ENCODE results near the gene RPUSD3. TPM values are rescaled to one million over a fixed set of nuclear protein-coding genes. Genes with fewer than 3 reads are reported as not detected.

RPUSD3 gene
- total and polyA plus RNA-seq, 9 of the 15 experiments (the other 6 are each of a cell fraction or from before 2014, with no cell fraction given): 13.8 to 99.0 (median 59.3) TPM

DNA sequence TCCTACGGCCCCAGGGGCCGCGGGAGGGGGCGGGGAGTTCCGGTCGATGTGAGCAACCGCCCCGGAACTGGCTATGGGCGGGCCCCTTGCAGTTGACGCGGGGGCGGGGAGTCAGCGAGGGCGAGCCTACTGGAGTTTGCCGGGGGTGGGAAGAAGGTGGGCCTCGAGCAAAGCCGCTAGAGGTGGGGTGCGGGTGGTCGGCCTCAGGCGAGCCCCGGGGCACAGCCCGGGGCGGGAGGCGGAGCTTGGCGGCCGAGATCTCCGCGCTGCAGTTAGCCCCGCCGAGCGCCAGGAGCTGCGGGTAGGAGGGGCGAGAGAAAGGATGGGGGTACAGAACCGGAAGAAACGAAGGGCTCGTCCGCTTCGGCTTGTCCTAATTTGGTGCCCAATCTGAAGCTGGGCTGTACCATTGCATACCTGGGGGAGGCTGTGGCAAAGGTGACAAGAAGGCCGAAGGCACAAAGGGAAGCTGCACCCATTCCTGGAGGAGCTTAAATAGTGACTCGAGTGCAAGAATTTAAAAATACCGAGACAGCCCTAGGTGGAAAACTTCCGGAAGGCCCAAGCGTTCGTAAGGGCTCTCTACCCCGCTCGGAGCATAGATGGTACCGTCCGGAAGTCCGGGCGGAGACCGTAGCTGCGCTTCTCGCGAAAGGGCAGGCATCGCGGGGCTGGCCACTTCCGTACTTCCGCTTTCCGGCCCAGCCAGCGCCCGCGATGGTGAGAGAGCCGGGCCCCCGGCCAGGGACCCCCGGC is 51.2 kb downstream of the RPUSD3 start, which contains the start of the genes ARPC4 and TADA3 (continued):
- TF ChIP-seq, protein P1, sequence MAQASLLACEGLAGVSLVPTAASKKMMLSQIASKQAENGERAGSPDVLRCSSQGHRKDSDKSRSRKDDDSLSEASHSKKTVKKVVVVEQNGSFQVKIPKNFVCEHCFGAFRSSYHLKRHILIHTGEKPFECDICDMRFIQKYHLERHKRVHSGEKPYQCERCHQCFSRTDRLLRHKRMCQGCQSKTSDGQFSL (CRISPR knock-in tag; IDR thresholded peaks at IDR 0.05): no peak
- TF ChIP-seq, protein P1 (tag; IDR thresholded peaks at IDR 0.05): no peak
- peak; percentile 29 for TF ChIP-seq BRD4 (IDR thresholded peaks at IDR 0.05)
- no peak for TF ChIP-seq ZNF324 (CRISPR knock-in tag; IDR thresholded peaks at IDR 0.05)
- TF ChIP-seq GABPB2 (CRISPR knock-in tag; conservative IDR thresholded peaks at IDR 0.05): no peak
- TF ChIP-seq MBD2 (IDR thresholded peaks at IDR 0.05; ENCODE audit: borderline replicate concordance, low read depth): peak; percentile 95; the same call in 1 of the 2 replicates
- TF ChIP-seq, protein P2, sequence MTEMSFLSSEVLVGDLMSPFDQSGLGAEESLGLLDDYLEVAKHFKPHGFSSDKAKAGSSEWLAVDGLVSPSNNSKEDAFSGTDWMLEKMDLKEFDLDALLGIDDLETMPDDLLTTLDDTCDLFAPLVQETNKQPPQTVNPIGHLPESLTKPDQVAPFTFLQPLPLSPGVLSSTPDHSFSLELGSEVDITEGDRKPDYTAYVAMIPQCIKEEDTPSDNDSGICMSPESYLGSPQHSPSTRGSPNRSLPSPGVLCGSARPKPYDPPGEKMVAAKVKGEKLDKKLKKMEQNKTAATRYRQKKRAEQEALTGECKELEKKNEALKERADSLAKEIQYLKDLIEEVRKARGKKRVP (CRISPR knock-in tag; IDR thresholded peaks at IDR 0.05): peak; percentile 11; the same call in 1 of the 2 replicates
- TF ChIP-seq, protein P3, sequence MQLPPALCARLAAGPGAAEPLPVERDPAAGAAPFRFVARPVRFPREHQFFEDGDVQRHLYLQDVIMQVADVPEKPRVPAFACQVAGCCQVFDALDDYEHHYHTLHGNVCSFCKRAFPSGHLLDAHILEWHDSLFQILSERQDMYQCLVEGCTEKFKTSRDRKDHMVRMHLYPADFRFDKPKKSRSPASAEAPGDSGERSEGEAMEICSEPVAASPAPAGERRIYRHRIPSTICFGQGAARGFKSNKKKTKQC (CRISPR knock-in tag; IDR thresholded peaks at IDR 0.05): no peak; the same call in 1 of the 2 replicates
- TF ChIP-seq CBFA2T3 (IDR thresholded peaks at IDR 0.05): 0 out of 2 replicates have a peak, but pooled peaks have one; percentile 9
- TF ChIP-seq FOS (IDR thresholded peaks at IDR 0.05; ENCODE audit: extremely low read depth, insufficient read length): no peak
- no peak for TF ChIP-seq IFI16 (CRISPR knock-in tag; IDR thresholded peaks at IDR 0.05)
- no peak for TF ChIP-seq EHMT2 (IDR thresholded peaks at IDR 0.05)
- no peak for TF ChIP-seq RFX5 (IDR thresholded peaks at IDR 0.05; ENCODE audit: low read depth, low read length)
- no peak for TF ChIP-seq CHCHD3 (CRISPR knock-in tag; IDR thresholded peaks at IDR 0.05)
- TF ChIP-seq, protein P4, sequence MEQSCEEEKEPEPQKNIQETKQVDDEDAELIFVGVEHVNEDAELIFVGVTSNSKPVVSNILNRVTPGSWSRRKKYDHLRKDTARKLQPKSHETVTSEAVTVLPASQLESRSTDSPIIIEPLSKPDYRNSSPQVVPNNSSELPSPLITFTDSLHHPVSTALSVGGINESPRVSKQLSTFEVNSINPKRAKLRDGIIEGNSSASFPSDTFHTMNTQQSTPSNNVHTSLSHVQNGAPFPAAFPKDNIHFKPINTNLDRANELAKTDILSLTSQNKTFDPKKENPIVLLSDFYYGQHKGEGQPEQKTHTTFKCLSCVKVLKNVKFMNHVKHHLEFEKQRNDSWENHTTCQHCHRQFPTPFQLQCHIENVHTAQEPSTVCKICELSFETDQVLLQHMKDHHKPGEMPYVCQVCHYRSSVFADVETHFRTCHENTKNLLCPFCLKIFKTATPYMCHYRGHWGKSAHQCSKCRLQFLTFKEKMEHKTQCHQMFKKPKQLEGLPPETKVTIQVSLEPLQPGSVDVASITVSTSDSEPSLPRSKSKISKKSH (CRISPR knock-in tag; IDR thresholded peaks at IDR 0.05): no peak
- TF ChIP-seq CREM (IDR thresholded peaks at IDR 0.05; ENCODE audit: low read depth): peak; percentile 64
- peak; percentile 42; the same call in 1 of the 2 replicates for TF ChIP-seq ZNF239 (CRISPR knock-in tag; IDR thresholded peaks at IDR 0.05)
- no peak for TF ChIP-seq YBX1 (IDR thresholded peaks at IDR 0.05)
- TF ChIP-seq, protein P5, sequence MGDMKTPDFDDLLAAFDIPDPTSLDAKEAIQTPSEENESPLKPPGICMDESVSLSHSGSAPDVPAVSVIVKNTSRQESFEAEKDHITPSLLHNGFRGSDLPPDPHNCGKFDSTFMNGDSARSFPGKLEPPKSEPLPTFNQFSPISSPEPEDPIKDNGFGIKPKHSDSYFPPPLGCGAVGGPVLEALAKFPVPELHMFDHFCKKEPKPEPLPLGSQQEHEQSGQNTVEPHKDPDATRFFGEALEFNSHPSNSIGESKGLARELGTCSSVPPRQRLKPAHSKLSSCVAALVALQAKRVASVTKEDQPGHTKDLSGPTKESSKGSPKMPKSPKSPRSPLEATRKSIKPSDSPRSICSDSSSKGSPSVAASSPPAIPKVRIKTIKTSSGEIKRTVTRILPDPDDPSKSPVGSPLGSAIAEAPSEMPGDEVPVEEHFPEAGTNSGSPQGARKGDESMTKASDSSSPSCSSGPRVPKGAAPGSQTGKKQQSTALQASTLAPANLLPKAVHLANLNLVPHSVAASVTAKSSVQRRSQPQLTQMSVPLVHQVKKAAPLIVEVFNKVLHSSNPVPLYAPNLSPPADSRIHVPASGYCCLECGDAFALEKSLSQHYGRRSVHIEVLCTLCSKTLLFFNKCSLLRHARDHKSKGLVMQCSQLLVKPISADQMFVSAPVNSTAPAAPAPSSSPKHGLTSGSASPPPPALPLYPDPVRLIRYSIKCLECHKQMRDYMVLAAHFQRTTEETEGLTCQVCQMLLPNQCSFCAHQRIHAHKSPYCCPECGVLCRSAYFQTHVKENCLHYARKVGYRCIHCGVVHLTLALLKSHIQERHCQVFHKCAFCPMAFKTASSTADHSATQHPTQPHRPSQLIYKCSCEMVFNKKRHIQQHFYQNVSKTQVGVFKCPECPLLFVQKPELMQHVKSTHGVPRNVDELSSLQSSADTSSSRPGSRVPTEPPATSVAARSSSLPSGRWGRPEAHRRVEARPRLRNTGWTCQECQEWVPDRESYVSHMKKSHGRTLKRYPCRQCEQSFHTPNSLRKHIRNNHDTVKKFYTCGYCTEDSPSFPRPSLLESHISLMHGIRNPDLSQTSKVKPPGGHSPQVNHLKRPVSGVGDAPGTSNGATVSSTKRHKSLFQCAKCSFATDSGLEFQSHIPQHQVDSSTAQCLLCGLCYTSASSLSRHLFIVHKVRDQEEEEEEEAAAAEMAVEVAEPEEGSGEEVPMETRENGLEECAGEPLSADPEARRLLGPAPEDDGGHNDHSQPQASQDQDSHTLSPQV (IDR thresholded peaks at IDR 0.05): no peak
- TF ChIP-seq ETV1 (tag; conservative IDR thresholded peaks at IDR 0.05; ENCODE audit: low read depth): peak; percentile 97
- no peak for TF ChIP-seq ZNF830 (CRISPR knock-in tag; IDR thresholded peaks at IDR 0.05)

Measured in K562 (cell line).